Esophagus muscularis mucosa (tissue), 4 donors: ENCODE data around the gene KCNH1. TPM values are rescaled to one million over a fixed set of nuclear protein-coding genes. Genes with fewer than 3 reads are reported as not detected.

ENCODE experiments used
- DNase-seq: peaks from one replicate; pipeline ENCODE4 v3.0.0-alpha.2; 2017; ENCODE audit errors: extremely low spot score
- H3K27ac ChIP-seq, 4 donors: fragments of 200-600 bp; sonication (generic); replicated peaks in 1 of 4; 1 replicate in 3 of 4; 2 replicates in 1 of 4; pipeline ENCODE4 v1.5.1; 2016 to 2019; ENCODE audit warnings: mild to moderate bottlenecking in 1 of 4
- H3K27me3 ChIP-seq, 4 donors: fragments of 200-600 bp; sonication (generic); one replicate each; pipeline versions ENCODE4 v1.5.1 to v1.6.0; 2016 to 2019
- H3K36me3 ChIP-seq, 4 donors: fragments of 200-600 bp; sonication (generic); one replicate each; pipeline ENCODE4 v1.5.1; 2016 to 2019
- H3K4me1 ChIP-seq, 4 donors: fragments of 200-600 bp; sonication (generic); one replicate each; pipeline ENCODE4 v1.5.1; 2016 to 2019
- H3K4me3 ChIP-seq, 4 donors: fragments of 200-600 bp; sonication (generic); 1 replicate in 2 of 4; 2 replicates in 2 of 4; pipeline ENCODE4 v1.5.1; 2016 to 2019; ENCODE audit warnings: mild to moderate bottlenecking in 4 of 4, moderate library complexity in 1 of 4
- H3K9me3 ChIP-seq, 4 donors: fragments of 200-600 bp; sonication (generic); 1 replicate in 3 of 4; 2 replicates in 1 of 4; pipeline ENCODE4 v1.5.1; 2016 to 2019
- EP300 ChIP-seq: sonication (generic); formaldehyde crosslinking; IDR thresholded peaks from one replicate; pipeline ENCODE4 v1.6.1; 2017; ENCODE audit warnings: antibody characterized with exemption
- POLR2A ChIP-seq: fragments of 450-650 bp; IDR thresholded peaks from one replicate; pipeline ENCODE4 v1.6.1; 2017; ENCODE audit warnings: antibody characterized with exemption, moderate library complexity, mild to moderate bottlenecking, low read depth
- POLR2AphosphoS5 ChIP-seq, 2 donors: sonication (generic); formaldehyde crosslinking; IDR thresholded peaks; one replicate each; pipeline ENCODE4 v1.6.1; 2017; ENCODE audit warnings: antibody characterized with exemption in 2 of 2
- WGBS: methylation state at CpG from one replicate; pipeline ENCODE4 v1.1.5; 2018; 5-methylcytosine and 5-hydroxymethylcytosine counted together
- intact Hi-C: fragments of 100-400 bp; cut with DNase I; formaldehyde crosslinking; loops from one replicate; pipeline ENCODE4 v1.15.1; 2023
- total RNA-seq, 4 donors: library from RNA; depleted of rRNA; stranded (reverse); fragments of >200 nt; gene quantifications; one replicate each; pipeline versions ENCODE4 v1.1.0 to v1.2.1, GENCODE V29; 2016
- TF ChIP-seq, protein P1 (sequence below), 3 experiments: fragments of 200-600 bp in 2 of 3; fragments of 450-650 bp in 1 of 3; sonication (generic) in 2 of 3; IDR thresholded peaks; one replicate each; pipeline ENCODE4 v1.5.1; 2017 to 2019; ENCODE audit warnings: antibody characterized with exemption in 3 of 3, mild to moderate bottlenecking in 2 of 3, moderate library complexity in 1 of 3

The KCNH1 gene
- total RNA-seq, 4 donors from 2014 or later: 0.11 to 0.78 (median 0.46) TPM

DNA sequence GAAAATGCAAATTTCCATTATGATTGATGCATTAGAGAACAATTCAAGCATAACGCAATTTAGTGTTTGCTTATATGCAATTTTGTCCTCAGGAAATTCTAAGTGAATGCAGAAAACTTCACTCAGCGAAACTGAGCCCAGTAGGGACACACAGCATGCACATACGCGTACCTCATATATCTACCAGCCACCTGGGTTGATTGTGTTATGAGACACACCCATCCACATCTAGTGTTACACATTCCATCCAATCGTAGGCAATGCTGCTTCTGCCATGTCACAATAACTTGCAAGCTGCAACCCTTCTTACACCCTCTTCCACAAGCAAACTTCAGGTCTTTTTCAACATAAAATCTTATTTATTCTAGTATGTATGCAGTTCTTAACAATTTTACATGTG lies 492.4 kb downstream of the KCNH1 start:
- Histone ChIP-seq H3K36me3 (no peaks in the 10 kb centered on the region), H3K4me3 (no peak overlapping the region), H3K27me3 (no peaks in the 10 kb centered on the region), H3K4me1 (no peaks in the 10 kb centered on the region), H3K27ac (no peak overlapping the region), H3K9me3 (no peaks in the 10 kb centered on the region)
- 85% methylated on average over 5 of the region's 5 CpGs for WGBS
- no peak for DNase-seq
- intact Hi-C loops: no loop called here
- TF ChIP-seq POLR2AphosphoS5 (IDR thresholded peaks at IDR 0.05): no peak
- TF ChIP-seq EP300: no peak
- no peak for TF ChIP-seq POLR2A
- TF ChIP-seq, protein P1, sequence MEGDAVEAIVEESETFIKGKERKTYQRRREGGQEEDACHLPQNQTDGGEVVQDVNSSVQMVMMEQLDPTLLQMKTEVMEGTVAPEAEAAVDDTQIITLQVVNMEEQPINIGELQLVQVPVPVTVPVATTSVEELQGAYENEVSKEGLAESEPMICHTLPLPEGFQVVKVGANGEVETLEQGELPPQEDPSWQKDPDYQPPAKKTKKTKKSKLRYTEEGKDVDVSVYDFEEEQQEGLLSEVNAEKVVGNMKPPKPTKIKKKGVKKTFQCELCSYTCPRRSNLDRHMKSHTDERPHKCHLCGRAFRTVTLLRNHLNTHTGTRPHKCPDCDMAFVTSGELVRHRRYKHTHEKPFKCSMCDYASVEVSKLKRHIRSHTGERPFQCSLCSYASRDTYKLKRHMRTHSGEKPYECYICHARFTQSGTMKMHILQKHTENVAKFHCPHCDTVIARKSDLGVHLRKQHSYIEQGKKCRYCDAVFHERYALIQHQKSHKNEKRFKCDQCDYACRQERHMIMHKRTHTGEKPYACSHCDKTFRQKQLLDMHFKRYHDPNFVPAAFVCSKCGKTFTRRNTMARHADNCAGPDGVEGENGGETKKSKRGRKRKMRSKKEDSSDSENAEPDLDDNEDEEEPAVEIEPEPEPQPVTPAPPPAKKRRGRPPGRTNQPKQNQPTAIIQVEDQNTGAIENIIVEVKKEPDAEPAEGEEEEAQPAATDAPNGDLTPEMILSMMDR (IDR thresholded peaks at IDR 0.05): no peak

DNA sequence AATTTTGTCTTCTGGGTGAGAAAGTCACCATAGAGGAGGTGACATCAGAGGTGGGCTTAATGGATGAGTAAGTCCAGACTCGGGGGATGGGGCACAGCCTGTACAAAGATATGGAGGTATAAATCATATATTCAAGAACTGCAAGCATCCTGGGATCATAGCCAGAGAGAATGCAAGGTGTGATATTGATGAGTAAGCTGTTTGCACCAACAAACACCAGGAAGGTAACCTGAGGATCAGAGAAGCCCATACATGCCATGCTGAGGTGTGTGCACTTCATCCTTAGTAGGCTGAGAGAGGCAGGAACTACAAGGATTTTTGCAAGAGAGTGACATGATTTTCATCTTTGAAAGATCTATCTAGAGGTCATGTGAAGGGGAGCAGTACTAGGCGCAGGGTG lies 498.8 kb downstream of the KCNH1 start:
- no peaks in the 10 kb centered on the region for H3K4me1 ChIP-seq
- no peaks in the 10 kb centered on the region for H3K27me3 ChIP-seq
- no peak overlapping the region for H3K4me3 ChIP-seq
- no peaks in the 10 kb centered on the region for H3K36me3 ChIP-seq
- DNase-seq: no peak
- H3K9me3 ChIP-seq: no peaks in the 10 kb centered on the region
- no peak overlapping the region for H3K27ac ChIP-seq
- no peak for TF ChIP-seq EP300
- TF ChIP-seq POLR2A: no peak
- TF ChIP-seq, protein P1 (IDR thresholded peaks at IDR 0.05): no peak
- no peak for TF ChIP-seq POLR2AphosphoS5 (IDR thresholded peaks at IDR 0.05)
- intact Hi-C loops: no loop called here
- WGBS: 98% methylated on average over 2 of the region's 2 CpGs

DNA sequence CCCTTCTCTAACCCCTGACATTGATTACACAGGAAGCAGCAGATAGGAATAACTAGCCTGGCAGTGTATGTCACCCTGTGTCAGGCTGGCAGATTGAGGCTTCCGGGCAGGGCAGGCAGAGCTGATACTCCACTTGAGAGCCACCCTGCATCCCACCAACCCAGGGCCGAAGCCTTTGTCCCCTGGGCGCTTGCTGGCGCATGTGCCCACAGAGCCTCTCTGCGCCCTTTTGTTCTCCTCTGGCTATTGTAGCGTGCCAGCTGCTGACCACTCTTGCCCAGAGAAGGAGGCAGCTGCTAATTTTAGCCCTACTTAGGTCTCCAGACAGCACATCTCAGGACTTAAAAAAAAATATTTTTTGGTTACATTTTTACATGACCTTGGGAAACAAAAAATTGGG lies 500.3 kb downstream of the KCNH1 start:
- DNase-seq: no peak
- TF ChIP-seq, protein P1 (IDR thresholded peaks at IDR 0.05): no peak
- TF ChIP-seq EP300: no peak
- TF ChIP-seq POLR2A: no peak
- TF ChIP-seq POLR2AphosphoS5 (IDR thresholded peaks at IDR 0.05): no peak
- Histone ChIP-seq H3K27me3 (no peaks in the 10 kb centered on the region), H3K4me1 (no peaks in the 10 kb centered on the region), H3K4me3 (no peak overlapping the region), H3K9me3 (no peaks in the 10 kb centered on the region), H3K27ac (no peak overlapping the region), H3K36me3 (no peaks in the 10 kb centered on the region)
- intact Hi-C loops: no loop called here
- 92% methylated on average over 6 of the region's 6 CpGs for WGBS

DNA sequence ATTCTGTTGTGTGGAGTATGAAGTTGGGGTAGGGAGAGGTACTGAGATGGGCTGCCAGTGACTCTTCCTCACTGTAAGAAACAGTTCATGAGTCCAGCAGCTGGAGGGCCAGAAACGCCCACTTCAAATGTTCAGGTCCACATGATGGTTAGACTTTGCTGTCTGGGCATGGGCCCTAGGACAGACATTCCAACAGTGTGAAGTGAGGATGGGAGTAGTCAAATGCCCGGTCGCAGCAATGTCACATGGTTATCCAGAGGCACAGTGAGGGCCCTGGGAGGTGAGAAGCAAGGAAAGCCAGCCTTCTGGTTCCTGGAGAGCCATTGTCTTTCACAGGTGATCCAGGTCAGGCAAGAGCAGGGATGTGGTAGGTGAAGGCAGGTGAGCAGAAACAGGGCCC lies 500.8 kb downstream of the KCNH1 start:
- no peak for DNase-seq
- intact Hi-C loops: no loop called here
- WGBS: 82% methylated on average over 2 of the region's 3 CpGs
- Histone ChIP-seq H3K36me3 (no peaks in the 10 kb centered on the region), H3K4me1 (no peaks in the 10 kb centered on the region), H3K27ac (no peak overlapping the region), H3K27me3 (no peaks in the 10 kb centered on the region), H3K4me3 (no peak overlapping the region), H3K9me3 (no peaks in the 10 kb centered on the region)
- TF ChIP-seq, protein P1 (IDR thresholded peaks at IDR 0.05): no peak
- TF ChIP-seq EP300: no peak
- TF ChIP-seq POLR2AphosphoS5 (IDR thresholded peaks at IDR 0.05): no peak
- no peak for TF ChIP-seq POLR2A

DNA sequence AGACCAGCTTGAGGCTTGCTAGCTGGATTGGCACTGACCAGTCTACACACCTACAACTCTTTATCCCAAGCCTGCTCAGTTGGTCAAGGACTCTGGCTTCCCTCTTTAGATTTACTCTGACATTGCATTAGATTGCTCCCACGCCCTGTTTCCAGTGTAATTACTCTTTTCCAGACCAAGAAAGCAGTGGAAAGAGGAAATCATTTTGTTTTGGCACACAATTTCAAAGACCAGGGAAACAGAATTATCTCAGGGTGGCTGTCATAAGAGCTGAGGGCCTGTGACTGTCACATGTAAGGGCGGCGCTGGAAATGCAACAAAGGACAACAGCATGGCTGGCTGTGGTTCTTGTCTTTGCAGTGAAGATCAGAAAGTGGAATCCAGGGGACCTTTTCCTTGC lies 502.5 kb downstream of the KCNH1 start:
- no peaks in the 10 kb centered on the region for H3K9me3 ChIP-seq
- H3K4me3 ChIP-seq: no peak overlapping the region
- no peak for DNase-seq
- WGBS: 94% methylated on average over 3 of the region's 3 CpGs
- H3K27me3 ChIP-seq: no peaks in the 10 kb centered on the region
- intact Hi-C loops: no loop called here
- TF ChIP-seq, protein P1 (IDR thresholded peaks at IDR 0.05): no peak
- no peak for TF ChIP-seq EP300
- TF ChIP-seq POLR2AphosphoS5 (IDR thresholded peaks at IDR 0.05): no peak
- no peak for TF ChIP-seq POLR2A
- no peaks in the 10 kb centered on the region for H3K36me3 ChIP-seq
- no peak overlapping the region for H3K27ac ChIP-seq
- H3K4me1 ChIP-seq: peaks cover 0 to 5% (median 0%) of the 10 kb centered on the region in 4 donors
